GM18517 (cell line): Measurements from ENCODE around the gene DACT2.
"Not testable (repeated sequence)": the region's sequence is repeated elsewhere in the genome, so short reads cannot be mapped to it uniquely, and the experiment has no call there.

Source experiments
- ATAC-seq: cut with Tn5 transposase; IDR thresholded peaks from one replicate; pipeline ENCODE4 v1.9.1; 2021; ENCODE audit warnings: mild to moderate bottlenecking, moderate library complexity; ENCODE audit not compliant: unreplicated experiment

DACT2 gene

GRCh38 chr6:168326294-168327261, 7.0 kb upstream of the DACT2 start:
- no peak for ATAC-seq

- no peak for ATAC-seq
Measured at GRCh38 chr6:168322966-168323365, 3.4 kb upstream of the DACT2 start.

DNA sequence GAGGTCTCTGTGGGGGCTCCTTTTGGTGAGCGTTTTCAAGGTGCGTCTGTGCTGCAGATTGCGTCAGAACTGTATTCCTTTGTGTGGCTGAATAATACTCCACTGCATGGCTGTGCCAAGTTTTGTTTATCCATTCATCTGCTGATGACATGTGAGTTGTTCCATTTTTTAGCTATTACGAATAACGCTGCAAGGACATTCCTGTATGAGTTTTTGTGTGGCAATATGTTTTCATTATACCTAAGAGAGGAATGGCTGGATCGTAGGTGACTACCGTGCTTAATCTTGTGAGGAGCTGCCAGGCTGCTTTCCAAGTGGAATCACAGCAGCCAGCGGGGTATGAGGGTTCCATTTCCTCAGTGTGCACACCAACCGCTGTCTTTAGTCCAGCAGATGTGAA, 1.1 kb upstream of the DACT2 start:
- ATAC-seq = no peak

- no peak for ATAC-seq
Measured at GRCh38 chr6:168318579-168319278, 848 bp downstream of the DACT2 start.

DNA sequence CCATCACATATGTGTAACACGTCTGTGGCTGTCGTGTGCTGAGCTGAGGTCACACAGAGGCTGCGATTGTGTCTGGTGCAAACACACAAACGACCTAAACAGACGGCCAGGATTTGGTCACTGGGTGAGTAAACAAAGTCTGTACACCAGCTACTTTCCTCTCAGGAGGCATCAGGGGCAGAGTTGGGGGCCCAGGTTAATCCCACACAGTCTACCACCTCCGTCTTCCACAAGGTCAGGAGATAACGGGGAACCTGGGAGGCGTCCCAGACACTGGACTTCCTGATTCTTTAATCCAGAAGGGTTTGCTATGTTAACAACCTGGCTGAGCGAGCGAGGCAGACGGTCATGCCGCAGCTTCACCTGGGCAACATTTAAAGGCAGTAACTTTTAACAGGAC, 1.5 kb downstream of the DACT2 start:
- ATAC-seq = no peak

DNA sequence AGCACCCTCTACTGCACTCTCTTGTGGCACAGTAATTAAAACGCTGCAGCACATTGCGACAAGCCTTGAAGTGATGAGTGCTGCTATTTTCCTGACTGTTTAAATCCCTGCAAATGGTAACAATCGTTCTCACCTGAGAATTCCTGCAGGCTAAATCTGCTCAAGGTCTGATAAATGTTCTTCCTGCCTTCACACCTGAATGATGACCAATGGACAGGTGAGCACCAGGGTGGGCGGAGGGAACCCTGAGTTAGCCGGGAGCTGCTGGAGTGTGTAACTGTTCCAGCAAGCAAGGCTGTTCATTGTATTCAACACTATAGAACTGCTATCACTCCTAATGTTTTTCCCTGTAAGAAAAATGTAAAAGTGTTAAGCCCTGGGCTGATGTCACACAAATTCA, 4.0 kb downstream of the DACT2 start:
- no peak for ATAC-seq

DNA sequence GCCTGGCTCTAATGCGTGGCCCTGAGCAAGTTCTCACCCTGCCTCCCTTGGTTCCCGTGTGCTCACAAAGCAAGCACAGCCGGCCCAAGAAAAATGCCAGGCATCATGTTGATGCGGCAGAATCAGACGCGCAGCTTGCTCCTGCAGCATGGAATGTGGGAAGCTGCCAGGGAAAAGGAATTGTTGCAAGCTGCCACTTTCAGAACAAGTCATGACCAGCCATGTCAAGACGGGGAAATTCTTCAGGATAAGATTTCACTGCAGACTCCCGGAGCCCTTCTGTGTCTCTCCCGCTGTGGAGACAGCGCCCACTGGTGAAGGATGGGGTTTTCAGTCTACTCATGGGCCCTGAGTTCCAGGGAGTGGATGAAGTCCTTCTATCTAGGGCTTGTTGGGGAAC, 4.6 kb downstream of the DACT2 start:
- ATAC-seq = no peak

DNA sequence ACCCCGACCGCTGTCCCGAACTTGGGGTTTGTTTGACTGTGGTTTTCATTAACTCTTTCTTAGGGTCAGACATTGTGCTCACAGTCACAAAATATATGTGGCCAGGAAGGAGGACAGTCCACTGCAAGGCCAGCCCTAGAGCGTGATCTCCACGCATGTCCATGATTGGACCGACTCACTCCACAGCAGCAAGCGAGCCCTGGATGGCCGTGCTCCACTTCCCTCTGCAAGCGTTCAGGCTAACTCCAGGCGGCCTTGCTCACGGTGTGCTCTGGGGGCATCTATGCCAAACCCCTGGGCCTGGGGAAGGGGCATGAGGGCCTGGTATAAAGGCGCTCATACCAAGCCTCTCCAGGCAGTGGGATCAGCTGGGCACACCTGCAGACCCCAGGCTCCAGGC, 5.6 kb downstream of the DACT2 start:
- no peak for ATAC-seq

- no peak for ATAC-seq
Measured at GRCh38 chr6:168313431-168314011, 6.1 kb downstream of the DACT2 start.

DNA sequence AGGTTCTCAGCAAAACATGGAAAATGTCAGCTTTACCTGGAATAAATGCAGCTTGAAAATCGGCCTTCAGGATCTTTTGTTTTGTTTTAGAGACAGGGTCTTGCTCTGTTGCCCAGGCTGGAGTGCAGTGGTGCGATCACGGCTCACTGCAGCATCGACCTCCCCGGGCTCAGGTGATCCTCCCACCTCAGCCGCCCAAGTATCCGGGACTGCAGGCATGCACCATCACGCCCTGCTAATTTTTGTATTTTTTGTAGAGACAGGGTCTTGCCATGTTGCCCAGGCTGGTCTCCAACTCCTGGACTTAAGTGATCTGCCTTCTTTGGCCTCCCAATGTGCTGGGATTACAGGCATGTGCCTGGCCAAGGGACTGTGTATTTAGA, 7.5 kb downstream of the DACT2 start:
- ATAC-seq = not testable (repeated sequence)

GRCh38 chr6:168311410-168312124, 8.0 kb downstream of the DACT2 start:
- no peak for ATAC-seq

- no peak for ATAC-seq
Measured at GRCh38 chr6:168310945-168311344, 8.6 kb downstream of the DACT2 start.

- no peak for ATAC-seq
Measured at GRCh38 chr6:168310403-168310802, 9.2 kb downstream of the DACT2 start.

GRCh38 chr6:168309997-168310396, 9.6 kb downstream of the DACT2 start:
- no peak for ATAC-seq

GRCh38 chr6:168309183-168309582, 10.4 kb downstream of the DACT2 start:
- no peak for ATAC-seq

GRCh38 chr6:168308390-168309144, 11.0 kb downstream of the DACT2 start:
- no peak for ATAC-seq

DNA sequence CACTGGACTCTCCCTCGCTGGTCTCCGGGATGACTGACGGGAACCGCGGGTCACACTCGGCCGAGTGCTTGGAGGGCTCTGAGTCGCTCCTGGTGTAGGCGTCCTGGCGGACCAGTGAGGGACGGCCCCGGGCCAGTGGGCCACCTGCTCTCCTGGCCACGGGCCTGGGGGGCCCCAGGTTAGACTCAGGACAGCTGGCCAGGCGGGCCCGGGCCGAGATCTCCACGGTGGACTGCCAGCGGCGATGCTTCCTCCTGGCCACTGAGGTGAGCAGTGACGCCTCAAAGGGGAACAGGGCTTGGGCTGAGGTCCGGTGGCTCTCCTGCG, 11.9 kb downstream of the DACT2 start:
- ATAC-seq = no peak

DNA sequence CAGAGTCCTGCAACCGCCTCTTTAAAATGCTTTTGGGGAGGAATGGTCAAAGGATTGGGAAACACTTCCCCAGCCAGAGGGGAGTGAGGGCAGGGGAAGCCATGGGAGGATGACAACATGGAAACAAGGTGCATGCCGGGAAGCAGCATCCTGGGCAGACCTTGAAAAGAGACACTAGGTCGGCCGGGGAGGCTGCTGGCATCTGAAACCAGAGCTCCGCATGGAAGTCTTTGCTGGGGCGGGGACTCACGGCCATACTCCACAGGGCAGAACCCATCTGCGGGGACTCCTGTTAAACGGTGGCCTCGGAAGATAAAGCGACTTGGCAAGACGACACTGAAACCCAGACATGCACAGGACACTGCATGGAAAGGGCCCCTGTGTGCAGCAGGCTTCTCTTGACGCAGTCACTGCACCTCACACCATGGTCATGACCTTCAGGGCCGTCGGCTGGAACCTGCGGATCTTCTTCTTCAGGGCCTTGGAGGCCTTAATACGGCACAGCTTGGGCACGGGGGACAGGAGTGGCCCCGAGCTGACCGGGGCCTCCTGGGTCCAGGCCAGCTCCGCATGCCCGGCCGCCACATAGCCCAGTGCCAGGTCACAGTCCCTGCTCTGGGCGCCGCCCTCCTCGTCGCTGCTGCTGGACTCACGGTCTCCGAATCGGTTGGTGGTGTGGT, 12.4 kb downstream of the DACT2 start:
- no peak for ATAC-seq

- ATAC-seq = no peak
Measured at GRCh38 chr6:168305863-168306262, 13.7 kb downstream of the DACT2 start.
